ENCODE measurements around the gene ATF6. TPM values are rescaled to one million over a fixed set of nuclear protein-coding genes. Genes with fewer than 3 reads are reported as not detected.
A peak's percentile ranks its signal among the peaks of the same experiment; 100 is the strongest.

Gene ATF6
- total and polyA plus RNA-seq, 9 of the 15 experiments (the other 6 are each of a cell fraction or from before 2014, with no cell fraction given), result 11.7 to 32.4 (median 20.4) TPM

GRCh38 chr1:161721738-161722343, 44.3 kb upstream of the ATF6 start (continued):
- TF ChIP-seq VEZF1 (CRISPR knock-in tag; IDR thresholded peaks at IDR 0.05), result peak; percentile 61
- TF ChIP-seq SAFB2 (IDR thresholded peaks at IDR 0.05; ENCODE audit: borderline replicate concordance, low read depth, low read length, severe bottlenecking), result no peak
- peak; percentile 66 for TF ChIP-seq NCOR1 (IDR thresholded peaks at IDR 0.05)
- TF ChIP-seq, protein P1, sequence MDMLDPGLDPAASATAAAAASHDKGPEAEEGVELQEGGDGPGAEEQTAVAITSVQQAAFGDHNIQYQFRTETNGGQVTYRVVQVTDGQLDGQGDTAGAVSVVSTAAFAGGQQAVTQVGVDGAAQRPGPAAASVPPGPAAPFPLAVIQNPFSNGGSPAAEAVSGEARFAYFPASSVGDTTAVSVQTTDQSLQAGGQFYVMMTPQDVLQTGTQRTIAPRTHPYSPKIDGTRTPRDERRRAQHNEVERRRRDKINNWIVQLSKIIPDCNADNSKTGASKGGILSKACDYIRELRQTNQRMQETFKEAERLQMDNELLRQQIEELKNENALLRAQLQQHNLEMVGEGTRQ (CRISPR knock-in tag; IDR thresholded peaks at IDR 0.05), result no peak
- peak in 1 of 2 experiments; percentile 39; a peak in 2 of 4 replicates for TF ChIP-seq RAD21 (CRISPR knock-in tag; conservative IDR thresholded peaks at IDR 0.05 in 1 of 2, IDR thresholded peaks at IDR 0.05 in 1 of 2)
- TF ChIP-seq ZBTB17 (CRISPR knock-in tag; IDR thresholded peaks at IDR 0.05), result 0 out of 2 replicates have a peak, but pooled peaks have one; percentile 20
- peak; percentile 31; the same call in 1 of the 2 replicates for TF ChIP-seq KLF16 (IDR thresholded peaks at IDR 0.05)
- no peak for TF ChIP-seq E2F6 (IDR thresholded peaks at IDR 0.05; ENCODE audit: borderline replicate concordance in 1 of 2, extremely low read depth in 1 of 2, insufficient read depth in 1 of 2, insufficient read length in 1 of 2, low read depth in 1 of 2, low read length in 1 of 2, poor library complexity in 1 of 2, severe bottlenecking in 1 of 2)
- peak; percentile 68; the same call in 1 of the 2 replicates for TF ChIP-seq LARP7 (IDR thresholded peaks at IDR 0.05)
- TF ChIP-seq COPS2 (conservative IDR thresholded peaks at IDR 0.05), result no peak
- TF ChIP-seq EGR1 (conservative IDR thresholded peaks at IDR 0.05), result peak; percentile 88
- no peak for TF ChIP-seq SRSF3 (IDR thresholded peaks at IDR 0.05; ENCODE audit: insufficient read depth, low read length)
- TF ChIP-seq MAFF (IDR thresholded peaks at IDR 0.05; ENCODE audit: low read length), result peak; percentile 76; the same call in 1 of the 2 replicates
- no peak; the same call in 1 of the 2 replicates for TF ChIP-seq ZNF24 (IDR thresholded peaks at IDR 0.05)
- TF ChIP-seq ETV1 (tag; conservative IDR thresholded peaks at IDR 0.05; ENCODE audit: low read depth), result peak; percentile 12; the same call in 1 of the 2 replicates
- TF ChIP-seq CREBBP (IDR thresholded peaks at IDR 0.05; ENCODE audit: low read depth, low read length), result no peak
- peak; percentile 81 for TF ChIP-seq ZNF589 (CRISPR knock-in tag; IDR thresholded peaks at IDR 0.05; ENCODE audit: low read depth)
- no peak for TF ChIP-seq ZBTB1 (CRISPR knock-in tag; IDR thresholded peaks at IDR 0.05; ENCODE audit: borderline replicate concordance, low read depth)
- peak; percentile 82 for TF ChIP-seq MAFG (tag; conservative IDR thresholded peaks at IDR 0.05)
- no peak for TF ChIP-seq NFATC3 (IDR thresholded peaks at IDR 0.05)
- TF ChIP-seq ZNF311 (CRISPR knock-in tag; IDR thresholded peaks at IDR 0.05), result 0 out of 2 replicates have a peak, but pooled peaks have one; percentile 46
- TF ChIP-seq PBX2 (CRISPR knock-in tag; IDR thresholded peaks at IDR 0.05; ENCODE audit: low read depth), result no peak
- peak; percentile 58 for TF ChIP-seq PBX2 (tag; conservative IDR thresholded peaks at IDR 0.05; ENCODE audit: low read depth)
